Activated T-cell treated with anti-CD3 and anti-CD28 coated beads, Interleukin-2, amount 50 U/mL, for 72 hours (primary cell): ENCODE data around the gene IFT20. TPM values are rescaled to one million over a fixed set of nuclear protein-coding genes. Genes with fewer than 3 reads are reported as not detected.

Source experiments
- ATAC-seq, 2 donors: fragments of 150-1000 bp; cut with Tn5 transposase; replicated peaks in 1 of 2; 2 replicates each; pipeline ENCODE4 v1.10.0; 2021; ENCODE audit warnings: moderate library complexity in 2 of 2, mild to moderate bottlenecking in 1 of 2
- DNase-seq, 2 donors: peaks; one replicate each; pipeline ENCODE4 v3.0.0; 2021 to 2022; ENCODE audit warnings: mixed read lengths in 1 of 2
- H3K27ac Mint-ChIP-seq: one replicate; pipeline ENCODE4 v1.8.0; 2022; ENCODE audit warnings: mild to moderate bottlenecking, moderate library complexity, mixed read lengths
- H3K27me3 Mint-ChIP-seq: one replicate; pipeline ENCODE4 v1.8.0; 2022; ENCODE audit warnings: low read depth, mixed read lengths
- H3K36me3 Mint-ChIP-seq, 2 donors: one replicate each; pipeline ENCODE4 v1.8.0; 2022; ENCODE audit warnings: mixed read lengths in 2 of 2, mild to moderate bottlenecking in 1 of 2; ENCODE audit not compliant: insufficient read depth in 2 of 2
- H3K4me1 Mint-ChIP-seq: one replicate; pipeline ENCODE4 v1.8.0; 2022; ENCODE audit warnings: low read depth, mixed read lengths
- H3K4me3 Mint-ChIP-seq, 2 donors: one replicate each; pipeline ENCODE4 v1.8.0; 2022; ENCODE audit warnings: mild to moderate bottlenecking in 2 of 2, mixed read lengths in 2 of 2, moderate library complexity in 2 of 2
- H3K9me3 Mint-ChIP-seq, 2 donors: one replicate each; pipeline ENCODE4 v1.8.0; 2022; ENCODE audit warnings: mixed read lengths in 2 of 2
- total RNA-seq, 2 donors: library from RNA; stranded (reverse); gene quantifications; one replicate each; pipeline ENCODE4 v1.2.3, GENCODE V29; 2022

The IFT20 gene, protein sequence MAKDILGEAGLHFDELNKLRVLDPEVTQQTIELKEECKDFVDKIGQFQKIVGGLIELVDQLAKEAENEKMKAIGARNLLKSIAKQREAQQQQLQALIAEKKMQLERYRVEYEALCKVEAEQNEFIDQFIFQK
- 10 to 100 TPM; 31.1 to 31.7 TPM for total RNA-seq

DNA sequence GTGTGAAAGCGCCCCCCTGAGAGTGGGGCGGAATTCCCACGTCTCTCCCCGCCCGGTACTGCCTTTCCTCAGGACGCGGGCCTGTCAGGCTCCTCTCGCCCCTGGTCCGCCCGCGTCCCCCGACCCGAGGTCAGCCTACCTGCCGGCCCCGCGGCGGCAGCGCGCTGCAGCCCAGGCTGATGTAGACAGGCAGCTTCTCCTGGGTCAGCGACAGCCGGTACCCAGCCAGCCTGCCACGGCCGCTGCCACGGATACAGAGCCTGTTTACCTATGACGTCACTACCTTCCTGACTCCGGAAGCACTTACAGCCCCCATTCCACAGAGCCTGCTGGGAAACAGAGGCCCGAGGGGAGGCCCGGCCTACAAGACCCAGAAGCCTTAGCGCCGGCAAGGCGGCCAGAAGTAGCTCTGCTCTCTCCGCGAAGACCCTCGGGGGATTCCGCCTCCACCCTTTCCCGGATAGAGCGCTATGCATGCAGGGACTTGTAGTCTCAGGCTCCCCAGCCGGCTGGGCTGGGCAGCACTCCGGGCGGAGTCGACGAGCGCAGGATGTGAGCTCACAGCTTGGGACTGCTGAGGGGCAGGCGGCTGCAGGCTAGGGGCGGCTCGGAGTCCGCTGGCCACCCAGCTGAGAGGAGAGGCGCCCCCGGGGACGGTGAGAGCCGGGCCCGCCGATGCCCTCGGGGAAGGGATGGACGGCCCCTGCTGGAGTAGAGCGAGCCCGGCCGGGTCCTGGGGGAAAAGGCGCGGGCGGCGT lies at the start of gene IFT20, which contains the start of gene TNFAIP1:
IFT20 (minus strand) TSS at position 272 of the 758 bp plus-strand sequence. CDS start 3,487 bp downstream, outside the sequence.
TNFAIP1 (plus strand) TSS at position 561 of the 758 bp plus-strand sequence. CDS start 3,761 bp downstream, outside the sequence.
- Mint-ChIP-seq H3K36me3 (no peaks in the 10 kb centered on the region), H3K9me3 (no peaks in the 10 kb centered on the region), H3K27me3 (no peaks in the 10 kb centered on the region), H3K4me3 (peak within 1 kb of the TSS; percentile 90 to 97), H3K4me1 (peaks cover 38% of the 10 kb centered on the region), H3K27ac (peak within 1 kb of the TSS; percentile 96)
- ATAC-seq (peak; percentile 96 to 97), DNase-seq (peak; percentile 97 to 99)

DNA sequence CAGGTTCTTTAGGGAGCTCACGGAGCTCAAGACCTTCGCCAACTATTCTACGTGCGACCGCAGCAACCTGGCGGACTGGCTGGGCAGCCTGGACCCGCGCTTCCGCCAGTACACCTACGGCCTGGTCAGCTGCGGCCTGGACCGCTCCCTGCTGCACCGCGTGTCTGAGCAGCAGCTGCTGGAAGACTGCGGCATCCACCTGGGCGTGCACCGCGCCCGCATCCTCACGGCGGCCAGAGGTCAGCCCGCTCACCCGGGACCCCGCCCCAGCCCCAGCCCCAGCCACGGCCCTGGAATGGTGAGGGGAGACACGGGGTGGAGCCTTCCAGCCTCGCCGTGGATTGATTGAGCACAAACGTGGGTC lies 49.7 kb upstream of the IFT20 start:
- H3K27me3 Mint-ChIP-seq: peaks cover 6% of the 10 kb centered on the region
- DNase-seq: no peak
- H3K4me1 Mint-ChIP-seq: peaks cover 36% of the 10 kb centered on the region
- no peak overlapping the region for H3K27ac Mint-ChIP-seq
- peak; percentile 25 to 45 for ATAC-seq
- peak overlapping the region; percentile 70 to 95 for H3K4me3 Mint-ChIP-seq
- no peaks in the 10 kb centered on the region for H3K9me3 Mint-ChIP-seq
- H3K36me3 Mint-ChIP-seq: peaks cover 0 to 9% of the 10 kb centered on the region in 2 donors

GRCh38 chr17:28384281-28385036 lies 49.2 kb upstream of the IFT20 start:
- peak; percentile 93 to 96 for ATAC-seq
- H3K4me1 Mint-ChIP-seq: peaks cover 36% of the 10 kb centered on the region
- peak overlapping the region; percentile 70 to 95 for H3K4me3 Mint-ChIP-seq
- peaks cover 6% of the 10 kb centered on the region for H3K27me3 Mint-ChIP-seq
- peaks cover 0 to 5% of the 10 kb centered on the region in 2 donors for H3K36me3 Mint-ChIP-seq
- H3K9me3 Mint-ChIP-seq: no peaks in the 10 kb centered on the region
- H3K27ac Mint-ChIP-seq: peak overlapping the region; percentile 14
- DNase-seq: peak; percentile 69 to 70

DNA sequence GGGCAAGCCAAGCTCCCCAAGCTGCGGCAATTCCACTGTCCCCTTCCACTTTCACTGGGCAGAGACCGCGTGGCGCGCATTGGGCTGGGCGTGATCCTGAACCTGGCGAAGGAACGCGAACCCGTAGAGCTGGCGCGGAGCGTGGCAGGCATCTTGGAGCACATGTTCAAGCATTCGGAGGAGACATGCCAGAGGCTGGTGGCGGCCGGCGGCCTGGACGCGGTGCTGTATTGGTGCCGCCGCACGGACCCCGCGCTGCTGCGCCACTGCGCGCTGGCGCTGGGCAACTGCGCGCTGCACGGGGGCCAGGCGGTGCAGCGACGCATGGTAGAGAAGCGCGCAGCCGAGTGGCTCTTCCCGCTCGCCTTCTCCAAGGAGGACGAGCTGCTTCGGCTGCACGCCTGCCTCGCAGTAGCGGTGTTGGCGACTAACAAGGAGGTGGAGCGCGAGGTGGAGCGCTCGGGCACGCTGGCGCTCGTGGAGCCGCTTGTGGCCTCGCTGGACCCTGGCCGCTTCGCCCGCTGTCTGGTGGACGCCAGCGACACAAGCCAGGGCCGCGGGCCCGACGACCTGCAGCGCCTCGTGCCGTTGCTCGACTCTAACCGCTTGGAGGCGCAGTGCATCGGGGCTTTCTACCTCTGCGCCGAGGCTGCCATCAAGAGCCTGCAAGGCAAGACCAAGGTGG lies 46.0 kb upstream of the IFT20 start:
- H3K27ac Mint-ChIP-seq: no peak overlapping the region
- DNase-seq: peak; percentile 43 to 49
- H3K9me3 Mint-ChIP-seq: no peaks in the 10 kb centered on the region
- ATAC-seq: no peak
- H3K36me3 Mint-ChIP-seq: peaks cover 0 to 2% of the 10 kb centered on the region in 2 donors
- H3K4me3 Mint-ChIP-seq: peak overlapping the region; percentile 31 to 46
- peaks cover 34% of the 10 kb centered on the region for H3K4me1 Mint-ChIP-seq
- H3K27me3 Mint-ChIP-seq: peaks cover 6% of the 10 kb centered on the region

DNA sequence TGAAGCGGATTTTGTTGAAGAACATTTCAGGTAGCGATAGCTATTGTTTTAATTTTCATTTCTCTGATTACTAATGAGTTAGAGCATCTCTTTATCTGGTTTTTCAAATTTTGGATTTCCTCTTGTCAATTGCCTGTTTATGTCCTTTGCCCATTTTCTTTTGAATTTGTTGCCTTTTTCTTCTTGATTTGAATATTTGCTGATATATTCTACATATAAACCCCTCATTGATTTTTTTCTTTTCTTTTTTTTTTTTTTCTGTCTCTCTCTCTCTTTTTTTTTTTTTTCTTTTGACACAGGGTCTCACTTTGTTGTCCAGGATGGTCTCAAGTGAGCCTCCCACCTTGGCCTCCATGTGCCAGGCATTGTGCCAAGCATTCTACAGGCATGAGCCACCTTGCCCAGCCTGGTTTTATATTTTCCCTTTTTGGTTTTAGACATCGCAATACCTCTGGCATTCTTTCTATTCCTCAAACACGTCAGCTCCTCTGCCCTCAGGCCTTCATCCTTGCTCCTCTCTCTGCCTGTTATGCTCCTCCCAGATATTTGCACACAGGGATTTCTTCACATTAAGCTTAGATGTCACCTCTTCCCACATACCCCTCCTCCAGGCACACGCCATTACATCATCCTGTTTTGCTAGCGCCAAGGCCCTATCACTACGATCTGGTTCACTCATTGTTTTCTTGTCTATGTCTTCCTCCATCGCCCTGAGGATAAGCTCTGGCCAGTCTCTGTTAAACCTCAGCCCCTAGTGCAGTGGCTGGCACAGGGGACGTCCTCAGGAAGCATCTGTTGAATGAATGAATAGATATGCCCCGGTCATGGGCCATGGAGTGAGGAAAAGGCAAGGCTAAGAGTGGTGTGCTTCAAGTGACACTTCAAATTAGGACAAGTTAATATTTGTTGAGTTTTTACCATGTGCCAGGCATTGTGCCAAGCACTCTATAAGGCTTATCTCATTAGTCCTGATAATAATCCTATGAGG lies 44.8 kb upstream of the IFT20 start:
- H3K27ac Mint-ChIP-seq: no peak overlapping the region

GRCh38 chr17:28372945-28373274 lies 37.6 kb upstream of the IFT20 start:
- H3K27ac Mint-ChIP-seq: no peak overlapping the region
- H3K9me3 Mint-ChIP-seq: no peaks in the 10 kb centered on the region
- H3K27me3 Mint-ChIP-seq: no peaks in the 10 kb centered on the region
- H3K36me3 Mint-ChIP-seq: peaks cover 0 to 4% of the 10 kb centered on the region in 2 donors
- ATAC-seq (no peak), DNase-seq (no peak)
- H3K4me1 Mint-ChIP-seq: peaks cover 22% of the 10 kb centered on the region
- peak overlapping the region; percentile 92 to 96 for H3K4me3 Mint-ChIP-seq

More for the DNA sequence above, 44.8 kb upstream of the IFT20 start:
- peaks cover 6% of the 10 kb centered on the region for H3K27me3 Mint-ChIP-seq
- peaks cover 0 to 2% of the 10 kb centered on the region in 2 donors for H3K36me3 Mint-ChIP-seq
- H3K4me3 Mint-ChIP-seq: peak overlapping the region in 1 of 2 donors; percentile 46
- DNase-seq (no peak), ATAC-seq (no peak)
- peaks cover 26% of the 10 kb centered on the region for H3K4me1 Mint-ChIP-seq
- H3K9me3 Mint-ChIP-seq: no peaks in the 10 kb centered on the region

GRCh38 chr17:28372203-28372944 lies 37.1 kb upstream of the IFT20 start:
- Mint-ChIP-seq H3K27me3 (no peaks in the 10 kb centered on the region), H3K27ac (no peak overlapping the region), H3K9me3 (no peaks in the 10 kb centered on the region), H3K4me1 (peaks cover 22% of the 10 kb centered on the region), H3K4me3 (peak overlapping the region; percentile 92 to 96), H3K36me3 (peaks cover 0 to 4% of the 10 kb centered on the region in 2 donors)
- DNase-seq: peak; percentile 31 to 36
- peak in 1 of 2 donors; percentile 8 for ATAC-seq

- Mint-ChIP-seq H3K4me3 (peak within 1 kb of the TSS; percentile 92 to 96), H3K9me3 (no peaks in the 10 kb centered on the region), H3K36me3 (peaks cover 0 to 4% of the 10 kb centered on the region in 2 donors), H3K27me3 (no peaks in the 10 kb centered on the region), H3K27ac (peak within 1 kb of the TSS; percentile 65), H3K4me1 (peaks cover 22% of the 10 kb centered on the region)
- DNase-seq: peak; percentile 90 to 93
- peak; percentile 87 to 88 for ATAC-seq
Measured at GRCh38 chr17:28371245-28372202, 36.3 kb upstream of the IFT20 start, which contains the start of gene SARM1. Gene SARM1, plus strand, starts transcription at chr17:28371694. Its CDS starts 339 bp downstream, at chr17:28372033.

DNA sequence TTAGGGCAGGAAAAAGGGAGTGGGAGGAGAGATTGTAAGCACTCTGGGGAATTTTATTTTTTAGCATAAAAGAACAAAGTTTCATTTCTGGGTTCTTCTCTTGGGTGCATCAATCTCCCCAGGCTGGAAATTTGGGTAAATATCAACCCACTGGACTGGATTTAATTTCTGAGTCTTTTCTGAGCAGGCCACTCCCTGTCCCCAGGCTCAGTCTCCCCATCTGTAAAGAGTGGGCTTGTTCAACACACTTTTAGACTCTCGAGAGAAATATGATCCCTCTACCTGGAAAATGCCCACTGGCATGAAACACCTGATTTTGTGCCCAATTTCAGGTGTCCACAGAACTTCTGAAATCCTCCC lies 35.5 kb upstream of the IFT20 start:
- no peaks in the 10 kb centered on the region for H3K9me3 Mint-ChIP-seq
- peak overlapping the region; percentile 58 for H3K27ac Mint-ChIP-seq
- ATAC-seq: no peak
- DNase-seq: no peak
- peaks cover 22% of the 10 kb centered on the region for H3K4me1 Mint-ChIP-seq
- H3K36me3 Mint-ChIP-seq: peaks cover 0 to 4% of the 10 kb centered on the region in 2 donors
- no peaks in the 10 kb centered on the region for H3K27me3 Mint-ChIP-seq
- peak overlapping the region; percentile 92 to 96 for H3K4me3 Mint-ChIP-seq

DNA sequence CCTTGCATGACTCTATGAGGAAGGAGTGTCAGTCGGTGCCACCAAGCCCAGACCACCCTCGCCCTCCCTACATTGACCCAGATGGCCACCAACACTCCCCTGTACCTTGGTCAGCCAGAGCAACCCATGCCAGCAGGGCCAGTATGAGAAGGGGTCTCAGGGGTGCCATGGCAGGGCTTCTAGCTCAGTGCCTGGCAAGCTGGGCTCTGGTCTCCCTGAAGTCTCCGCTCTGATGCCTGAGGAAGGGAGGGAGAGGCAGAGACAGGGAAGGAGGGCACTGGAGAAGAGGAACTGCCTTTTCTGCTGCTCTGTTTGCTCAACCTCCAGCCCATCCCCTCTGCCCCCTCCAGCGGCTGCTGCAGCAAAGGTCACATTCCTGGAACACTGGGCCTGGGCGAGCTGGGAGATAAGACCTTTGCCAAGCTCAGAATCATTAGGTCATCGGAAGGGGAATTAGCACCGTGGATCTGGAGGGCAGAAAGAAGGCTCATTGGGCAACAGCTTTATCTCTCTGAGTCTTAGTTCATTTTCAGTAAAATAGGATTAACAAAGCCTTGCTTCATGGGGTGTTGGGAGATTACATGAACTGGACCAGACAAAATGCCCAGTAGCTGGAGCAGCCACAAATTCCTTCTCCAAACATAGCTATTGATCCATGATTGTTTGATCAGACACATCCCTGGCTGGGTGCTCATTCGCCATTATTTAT lies 34.9 kb upstream of the IFT20 start, which contains the start of gene VTN:
VTN (minus strand) TSS at position 273 of the 709 bp plus-strand sequence; CDS start at position 169, 104 bp downstream.
- no peak for ATAC-seq
- H3K4me3 Mint-ChIP-seq: peak within 1 kb of the TSS; percentile 92 to 96
- H3K27me3 Mint-ChIP-seq: no peaks in the 10 kb centered on the region

More for the DNA sequence above, 34.9 kb upstream of the IFT20 start, which contains the start of gene VTN:
- peaks cover 0 to 4% of the 10 kb centered on the region in 2 donors for H3K36me3 Mint-ChIP-seq
- peaks cover 22% of the 10 kb centered on the region for H3K4me1 Mint-ChIP-seq
- DNase-seq: no peak
- H3K27ac Mint-ChIP-seq: peak within 1 kb of the TSS; percentile 58
- no peaks in the 10 kb centered on the region for H3K9me3 Mint-ChIP-seq
